Muscle of arm (tissue), 12 donors: ENCODE data around the gene KRTAP5-6. TPM values are rescaled to one million over a fixed set of nuclear protein-coding genes. Genes with fewer than 3 reads are reported as not detected.

Experiments used
- DNase-seq: peaks from one replicate; pipeline ENCODE4 v3.0.0-alpha.2; 2013
- polyA plus RNA-seq, 12 donors: library from polyadenylated mRNA; unstranded; fragments of 120-200 nt; gene quantifications; one replicate each; pipeline ENCODE4 v1.2.1, GENCODE V29; 2013; ENCODE audit not compliant: insufficient read length in 12 of 12

The KRTAP5-6 gene
- polyA plus RNA-seq, 12 donors, result 0.36 to 0.82 (median 0.46) TPM; not detected in 6

DNA sequence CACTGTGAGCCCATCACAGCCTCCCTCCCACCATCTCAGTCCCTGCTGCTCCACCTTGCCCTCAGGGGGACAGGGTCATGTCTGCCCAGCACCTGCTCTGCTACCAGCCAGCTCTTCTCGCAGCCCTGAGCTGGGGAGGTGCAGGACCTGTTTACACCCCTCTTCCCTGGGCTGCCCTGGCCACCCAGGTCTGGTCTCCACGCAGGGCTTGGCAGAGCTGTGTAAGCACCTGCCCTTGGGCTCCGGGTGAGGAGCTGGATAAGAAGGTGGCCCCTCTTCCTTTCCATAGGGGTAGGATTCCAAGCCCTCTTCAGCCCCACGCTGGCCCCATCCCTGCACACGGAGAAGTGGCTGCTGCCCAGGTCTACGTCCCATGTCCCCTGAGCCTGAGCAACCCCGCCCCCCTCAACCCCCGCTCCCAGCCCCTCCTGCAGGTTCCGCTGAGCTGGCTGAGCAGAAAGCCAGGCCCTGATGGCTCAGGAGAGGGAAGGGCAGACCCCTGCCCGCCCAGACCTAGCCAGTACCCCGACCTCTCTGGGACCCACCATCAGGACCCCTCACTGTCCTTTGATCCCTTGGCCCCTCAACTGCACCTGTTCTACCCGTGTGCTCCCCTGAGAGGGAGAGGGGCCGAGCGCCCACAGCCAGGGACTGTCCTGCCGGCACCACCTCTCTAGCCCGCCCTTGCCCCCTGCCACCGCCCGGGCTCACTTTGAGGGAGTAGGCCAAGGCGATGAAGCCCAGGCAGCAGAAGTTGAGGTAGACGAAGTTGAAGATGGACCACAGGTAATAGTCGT is 50.2 kb downstream of the KRTAP5-6 start:
- no peak for DNase-seq

Other genes starting within 250 kb of the KRTAP5-6 start
- 10 to 100 TPM in 11 of 12 donors, not detected in 1; 21.4 to 29.9 (median 23.6) TPM for gene MOB2, start 210.4 kb upstream of the KRTAP5-6 start, polyA plus RNA-seq
- 10 to 100 TPM in 11 of 12 donors, not detected in 1; 10.2 to 33.0 (median 17.7) TPM for gene DUSP8, start 124.9 kb upstream of the KRTAP5-6 start, polyA plus RNA-seq
- gene KRTAP5-1, start 111.9 kb upstream of the KRTAP5-6 start, polyA plus RNA-seq, result 1 to 10 TPM in 5 of 12 donors, under 1 TPM in 3, not detected in 4; 0.55 to 2.2 (median 1.4) TPM
- under 1 TPM in 1 of 12 donors, not detected in 11; 0.23 TPM for gene KRTAP5-2, start 98.9 kb upstream of the KRTAP5-6 start, polyA plus RNA-seq
- gene KRTAP5-3, start 88.7 kb upstream of the KRTAP5-6 start, polyA plus RNA-seq, result not detected
- gene KRTAP5-4, start 75.1 kb upstream of the KRTAP5-6 start, polyA plus RNA-seq, result not detected
- not detected for gene KRTAP5-5, start 67.4 kb upstream of the KRTAP5-6 start, polyA plus RNA-seq
- gene IFITM10, start 53.4 kb downstream of the KRTAP5-6 start, polyA plus RNA-seq, result under 1 TPM in 9 of 12 donors, not detected in 3; 0.06 to 0.36 (median 0.17) TPM
- 100 to 1,000 TPM in 3 of 12 donors, 10 to 100 TPM in 8, not detected in 1; 54.4 to 118 (median 79.9) TPM for gene CTSD, start 66.7 kb downstream of the KRTAP5-6 start, polyA plus RNA-seq
- gene SYT8, start 137.8 kb downstream of the KRTAP5-6 start, polyA plus RNA-seq, result 1 to 10 TPM in 3 of 12 donors, under 1 TPM in 7, not detected in 2; 0.20 to 4.9 (median 0.62) TPM
- 1,000 to 10,000 TPM; 1,241 to 4,224 (median 1,990) TPM for gene TNNI2, start 141.8 kb downstream of the KRTAP5-6 start, polyA plus RNA-seq
- gene LSP1, start 155.9 kb downstream of the KRTAP5-6 start, polyA plus RNA-seq, result 10 to 100 TPM in 11 of 12 donors, not detected in 1; 18.6 to 79.7 (median 52.5) TPM
- 1 to 10 TPM in 10 of 12 donors, not detected in 2; 1.1 to 6.9 (median 2.9) TPM for gene PRR33, start 194.7 kb downstream of the KRTAP5-6 start, polyA plus RNA-seq
- 1,000 to 10,000 TPM; 2,865 to 9,652 (median 5,402) TPM for gene TNNT3, start 222.5 kb downstream of the KRTAP5-6 start, polyA plus RNA-seq